GM15510 (cell line): ENCODE results near the gene NMT1.

Experiments
- POLR2A ChIP-seq: IDR thresholded peaks from 3 replicates; pipeline ENCODE4 v1.6.1; 2011; ENCODE audit warnings: borderline replicate concordance; ENCODE audit not compliant: insufficient read length; ENCODE audit errors: extremely low read depth

Gene NMT1

GRCh38 chr17:45051060-45051719 lies 9.9 kb upstream of the NMT1 start, which contains the start of gene DCAKD:
TSS of gene DCAKD (minus strand) at chr17:45051632. CDS start at chr17:45034885, 16,747 bp downstream.
- TF ChIP-seq POLR2A = peak; percentile 90

DNA sequence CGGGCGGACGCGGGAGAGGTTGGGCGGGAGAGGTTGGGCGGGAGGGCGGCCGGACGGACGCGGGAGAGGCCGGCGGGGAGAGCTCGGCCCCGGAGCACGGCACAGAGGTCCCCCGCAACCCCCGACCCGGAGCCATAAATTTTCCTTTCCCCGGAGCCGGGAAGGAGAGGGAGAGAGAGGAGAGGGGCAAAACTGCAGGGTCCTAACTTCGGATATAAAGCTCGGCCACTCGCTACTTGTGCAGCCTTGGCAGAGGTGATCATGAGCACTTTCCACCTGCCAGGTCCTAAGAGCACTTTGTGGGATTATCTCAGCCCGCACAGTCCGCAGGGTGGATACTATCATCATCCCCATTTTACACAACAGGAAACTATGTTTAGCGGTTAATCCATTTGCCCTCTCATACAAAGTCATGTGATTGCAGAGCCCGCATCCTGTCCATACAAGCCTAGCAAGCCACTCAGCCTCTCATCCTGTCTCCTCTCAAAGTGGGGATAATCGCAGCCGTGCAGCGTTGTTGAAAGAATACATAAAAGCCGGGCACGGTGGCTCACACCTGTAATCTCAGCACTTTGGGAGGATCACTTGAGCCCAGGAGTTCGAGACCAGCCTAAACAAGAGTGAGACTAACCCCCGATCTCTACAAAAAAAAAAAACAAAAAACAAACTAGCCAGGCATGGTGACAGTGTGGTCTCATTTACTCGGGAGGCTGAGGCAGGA lies 8.9 kb upstream of the NMT1 start:
- peak; percentile 22 for TF ChIP-seq POLR2A

GRCh38 chr17:45060382-45060796 lies 728 bp upstream of the NMT1 start:
- no peak for TF ChIP-seq POLR2A

- TF ChIP-seq POLR2A = no peak
These were observed 589 bp downstream of the NMT1 start for GRCh38 chr17:45061606-45062205.

DNA sequence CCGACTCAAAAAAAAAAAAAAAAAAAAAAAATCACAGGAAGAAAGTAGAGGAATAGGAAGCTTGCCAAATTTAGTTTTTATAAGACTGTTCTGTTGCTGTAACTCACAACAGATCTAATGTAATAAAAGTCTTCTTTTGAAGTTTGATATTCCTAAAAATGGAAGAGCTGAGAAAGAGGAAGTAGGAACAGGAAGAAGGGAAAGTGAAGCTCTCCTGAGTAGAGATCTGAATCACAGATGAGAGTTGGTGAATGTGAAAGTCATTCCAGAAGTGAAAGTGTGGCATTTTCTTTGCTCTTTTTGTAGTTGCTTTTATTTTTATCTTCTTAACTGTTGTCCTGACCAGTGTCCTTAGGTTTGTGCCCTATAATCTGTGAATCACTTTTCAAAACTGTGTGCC lies 2.1 kb downstream of the NMT1 start:
- TF ChIP-seq POLR2A = no peak

DNA sequence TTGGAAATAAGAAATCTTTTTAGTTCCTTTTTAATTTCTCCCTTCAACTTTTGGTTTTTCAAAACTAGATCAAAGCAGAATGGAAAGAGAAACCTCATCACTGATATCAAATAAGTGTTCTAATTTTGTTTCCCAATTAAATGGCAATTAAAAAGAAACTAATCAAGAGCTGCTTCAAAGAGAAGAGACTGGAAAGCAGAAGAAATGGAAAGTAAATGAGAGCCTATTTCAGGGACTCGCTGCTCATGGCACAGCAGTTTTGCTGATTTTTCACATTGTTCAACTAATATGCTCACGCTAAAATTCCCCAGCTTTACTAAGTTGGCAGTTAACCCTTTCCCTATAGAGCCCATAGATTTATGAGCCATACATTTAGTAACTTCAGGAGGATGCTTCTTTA lies 6.5 kb downstream of the NMT1 start:
- TF ChIP-seq POLR2A = no peak

- TF ChIP-seq POLR2A = no peak
These were observed 8.9 kb downstream of the NMT1 start for GRCh38 chr17:45070001-45070400.

DNA sequence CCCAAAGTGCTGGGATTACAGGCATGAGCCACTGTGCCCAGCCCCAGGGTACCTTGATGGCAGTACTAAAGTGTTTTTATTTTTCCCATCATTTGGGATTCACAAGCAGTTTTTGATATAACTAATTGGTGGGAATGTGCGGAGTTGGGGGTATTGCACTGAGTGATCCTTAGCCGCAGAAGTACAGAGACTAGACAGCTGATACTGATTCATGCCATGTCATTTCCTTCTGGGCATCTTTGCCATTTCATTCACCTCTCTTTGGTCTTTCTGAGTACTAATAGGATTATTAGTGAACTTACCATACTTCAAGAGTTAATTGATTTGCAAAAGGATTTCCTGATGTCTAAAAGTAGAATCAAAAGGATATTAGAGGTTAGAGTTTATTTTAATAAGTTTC lies 9.7 kb downstream of the NMT1 start:
- no peak for TF ChIP-seq POLR2A

DNA sequence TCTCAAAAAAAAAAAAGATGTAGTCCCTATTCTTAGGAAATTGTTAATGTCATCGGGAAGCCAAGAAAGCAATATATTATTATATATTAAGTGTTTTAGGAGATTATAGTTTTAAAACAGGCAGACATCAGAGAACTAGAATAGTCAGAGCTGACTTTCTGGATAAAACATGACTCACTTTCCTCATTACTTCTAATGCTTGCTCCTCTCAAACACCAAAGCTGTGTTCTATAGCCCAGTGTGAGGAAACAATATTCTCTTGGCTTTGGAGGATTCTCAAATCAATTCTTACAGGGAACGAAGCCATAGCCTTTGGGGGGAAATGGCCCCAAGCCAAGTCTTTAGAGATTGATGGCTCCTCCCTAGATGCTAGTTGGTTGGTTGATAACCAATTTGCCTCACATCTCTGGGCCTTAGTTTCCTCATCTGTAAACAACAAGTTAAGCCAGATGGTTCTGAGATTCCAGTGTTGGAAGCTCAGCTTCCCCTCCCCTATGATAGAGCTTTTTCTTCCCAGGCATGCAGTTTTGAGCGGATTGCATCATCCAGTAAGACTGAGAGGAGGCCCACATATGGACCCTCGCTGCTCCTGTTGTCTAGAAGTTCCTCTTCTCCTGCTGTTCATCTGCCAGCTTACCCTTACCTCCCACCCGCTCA lies 12.4 kb downstream of the NMT1 start:
- TF ChIP-seq POLR2A = no peak

- no peak for TF ChIP-seq POLR2A
These were observed 16.5 kb downstream of the NMT1 start for GRCh38 chr17:45077643-45078042.

- no peak for TF ChIP-seq POLR2A
These were observed 20.1 kb downstream of the NMT1 start for GRCh38 chr17:45081047-45081703.

DNA sequence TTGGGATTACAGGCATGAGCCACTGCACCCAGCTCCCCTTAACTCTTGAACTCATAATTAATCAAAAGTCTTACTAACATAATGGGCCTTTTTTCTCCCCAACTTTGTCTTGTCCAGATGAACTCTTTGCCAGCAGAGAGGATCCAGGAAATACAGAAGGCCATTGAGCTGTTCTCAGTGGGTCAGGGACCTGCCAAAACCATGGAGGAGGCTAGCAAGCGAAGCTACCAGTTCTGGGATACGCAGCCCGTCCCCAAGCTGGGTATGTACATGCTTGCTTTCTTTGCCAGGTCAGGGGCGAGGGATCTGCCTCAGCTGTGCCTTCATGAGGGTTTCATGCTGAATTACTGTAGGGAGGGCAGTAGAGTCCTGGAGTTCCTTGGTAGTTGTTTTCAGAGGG lies 25.3 kb downstream of the NMT1 start:
- TF ChIP-seq POLR2A = no peak

- TF ChIP-seq POLR2A = no peak
These were observed 25.9 kb downstream of the NMT1 start for GRCh38 chr17:45086865-45087503.

GRCh38 chr17:45087504-45087975 lies 26.4 kb downstream of the NMT1 start:
- TF ChIP-seq POLR2A = no peak
